DOHH2 (cell line): ENCODE data around the gene ELK4.

Experiments used
- H3F3A ChIP-seq: fragments of 200-600 bp; sonication (generic), shearing (Covaris generic); 2 replicates; pipeline ENCODE4 v1.6.0; 2016; ENCODE audit warnings: antibody characterized with exemption, mild to moderate bottlenecking; ENCODE audit not compliant: control insufficient read depth, insufficient read depth
- H3K27ac ChIP-seq: fragments of 200-600 bp; sonication (generic); 2 replicates; pipeline ENCODE4 v1.5.1; 2014; ENCODE audit warnings: low read depth, mild to moderate bottlenecking, low read length, moderate library complexity
- H3K27me3 ChIP-seq: fragments of 200-600 bp; sonication (generic); 2 replicates; pipeline ENCODE4 v1.6.1; 2014; ENCODE audit warnings: mild to moderate bottlenecking, low read length, mixed read lengths; ENCODE audit not compliant: control insufficient read depth
- H3K36me3 ChIP-seq: fragments of 200-600 bp; sonication (generic); 2 replicates; pipeline ENCODE4 v1.6.1; 2014; ENCODE audit warnings: mild to moderate bottlenecking, low read length, moderate library complexity, mixed read lengths; ENCODE audit not compliant: control insufficient read depth
- H3K4me1 ChIP-seq: fragments of 200-600 bp; sonication (generic); 2 replicates; pipeline ENCODE4 v1.6.1; 2014; ENCODE audit warnings: mild to moderate bottlenecking, low read length, mixed read lengths; ENCODE audit not compliant: control insufficient read depth
- H3K4me2 ChIP-seq: fragments of 200-600 bp; sonication (generic); 2 replicates; pipeline ENCODE4 v1.6.0; 2014; ENCODE audit warnings: mild to moderate bottlenecking, low read length, moderate library complexity
- H3K4me3 ChIP-seq: fragments of 200-600 bp; sonication (generic); 2 replicates; pipeline ENCODE4 v1.5.1; 2014; ENCODE audit warnings: mild to moderate bottlenecking, low read length, mixed read lengths
- H3K79me2 ChIP-seq: fragments of 200-600 bp; sonication (generic); 2 replicates; pipeline ENCODE4 v1.6.1; 2014; ENCODE audit warnings: mild to moderate bottlenecking, low read length, mixed read lengths; ENCODE audit not compliant: control insufficient read depth
- H3K9me2 ChIP-seq: fragments of 200-600 bp; sonication (generic); replicated peaks from 2 replicates; pipeline ENCODE4 v1.6.1; 2014; ENCODE audit warnings: mild to moderate bottlenecking, low read length, mixed read lengths; ENCODE audit not compliant: control insufficient read depth
- H3K9me3 ChIP-seq: fragments of 200-600 bp; sonication (generic); 2 replicates; pipeline ENCODE4 v1.6.1; 2014; ENCODE audit warnings: antibody characterized with exemption, low read length, mixed read lengths; ENCODE audit not compliant: control insufficient read depth, insufficient read depth
- H4K20me1 ChIP-seq: fragments of 200-600 bp; sonication (generic); 2 replicates; pipeline ENCODE4 v1.6.0; 2014; ENCODE audit warnings: low read depth, mild to moderate bottlenecking, antibody characterized with exemption, low read length, moderate library complexity; ENCODE audit not compliant: control insufficient read depth, insufficient read depth
- CTCF ChIP-seq: fragments of 200-600 bp; sonication (generic); IDR thresholded peaks from one replicate; pipeline ENCODE4 v1.5.1; 2014; ENCODE audit warnings: antibody characterized with exemption, mild to moderate bottlenecking, low read depth, low read length; ENCODE audit not compliant: poor library complexity, severe bottlenecking
- EZH2phosphoT487 ChIP-seq: fragments of 200-600 bp; sonication (generic); IDR thresholded peaks from 2 replicates; pipeline ENCODE4 v1.6.1; 2017; ENCODE audit warnings: borderline replicate concordance, mild to moderate bottlenecking, antibody characterized with exemption, low read length, moderate library complexity, mixed read lengths

The ELK4 gene

GRCh38 chr1:205595435-205595834 lies 36.4 kb downstream of the ELK4 start:
- Histone ChIP-seq H3K27ac (peak overlapping the region; percentile 96), H3K36me3 (peaks cover 45% of the 10 kb centered on the region), H3F3A (peaks cover 37% of the 10 kb centered on the region), H3K4me1 (peaks cover 57% of the 10 kb centered on the region), H3K4me2 (peak overlapping the region; percentile 94), H3K79me2 (peaks cover 9% of the 10 kb centered on the region), H3K4me3 (peak overlapping the region; percentile 75), H3K9me2 (no peaks in the 10 kb centered on the region), H3K9me3 (no peaks in the 10 kb centered on the region), H4K20me1 (no peaks in the 10 kb centered on the region), H3K27me3 (no peaks in the 10 kb centered on the region)
- no peak for TF ChIP-seq CTCF
- TF ChIP-seq EZH2phosphoT487, result no peak

GRCh38 chr1:205594846-205595245 lies 37.0 kb downstream of the ELK4 start:
- Histone ChIP-seq H3K9me3 (no peaks in the 10 kb centered on the region), H4K20me1 (no peaks in the 10 kb centered on the region), H3K79me2 (peaks cover 9% of the 10 kb centered on the region), H3K4me3 (peak overlapping the region; percentile 75), H3K4me1 (peaks cover 57% of the 10 kb centered on the region), H3F3A (peaks cover 33% of the 10 kb centered on the region), H3K4me2 (peak overlapping the region; percentile 94), H3K9me2 (no peaks in the 10 kb centered on the region), H3K27ac (peak overlapping the region; percentile 96), H3K27me3 (no peaks in the 10 kb centered on the region), H3K36me3 (peaks cover 39% of the 10 kb centered on the region)
- no peak for TF ChIP-seq CTCF
- no peak for TF ChIP-seq EZH2phosphoT487

- Histone ChIP-seq H3K4me3 (peak overlapping the region; percentile 75), H3K4me1 (peaks cover 57% of the 10 kb centered on the region), H3K27me3 (no peaks in the 10 kb centered on the region), H3K36me3 (peaks cover 31% of the 10 kb centered on the region), H3F3A (peaks cover 33% of the 10 kb centered on the region), H3K9me2 (no peaks in the 10 kb centered on the region), H3K9me3 (no peaks in the 10 kb centered on the region), H3K79me2 (peaks cover 9% of the 10 kb centered on the region), H4K20me1 (no peaks in the 10 kb centered on the region), H3K4me2 (peak overlapping the region; percentile 94), H3K27ac (peak overlapping the region; percentile 96)
- TF ChIP-seq EZH2phosphoT487, result no peak
- no peak for TF ChIP-seq CTCF
Measured at GRCh38 chr1:205593967-205594366, 37.8 kb downstream of the ELK4 start.

GRCh38 chr1:205593532-205593931 lies 38.3 kb downstream of the ELK4 start:
- peaks cover 59% of the 10 kb centered on the region for H3K4me1 ChIP-seq

More at GRCh38 chr1:205593532-205593931, 38.3 kb downstream of the ELK4 start:
- Histone ChIP-seq H3K4me3 (peak overlapping the region; percentile 75), H3K27me3 (no peaks in the 10 kb centered on the region), H3F3A (peaks cover 33% of the 10 kb centered on the region), H3K9me2 (no peaks in the 10 kb centered on the region), H3K9me3 (no peaks in the 10 kb centered on the region), H3K4me2 (peak overlapping the region; percentile 94), H4K20me1 (no peaks in the 10 kb centered on the region), H3K27ac (peak overlapping the region; percentile 96), H3K79me2 (peaks cover 9% of the 10 kb centered on the region), H3K36me3 (peaks cover 27% of the 10 kb centered on the region)
- TF ChIP-seq EZH2phosphoT487 (no peak), CTCF (no peak)
